ENCODE results near the gene PAK4.

DNA sequence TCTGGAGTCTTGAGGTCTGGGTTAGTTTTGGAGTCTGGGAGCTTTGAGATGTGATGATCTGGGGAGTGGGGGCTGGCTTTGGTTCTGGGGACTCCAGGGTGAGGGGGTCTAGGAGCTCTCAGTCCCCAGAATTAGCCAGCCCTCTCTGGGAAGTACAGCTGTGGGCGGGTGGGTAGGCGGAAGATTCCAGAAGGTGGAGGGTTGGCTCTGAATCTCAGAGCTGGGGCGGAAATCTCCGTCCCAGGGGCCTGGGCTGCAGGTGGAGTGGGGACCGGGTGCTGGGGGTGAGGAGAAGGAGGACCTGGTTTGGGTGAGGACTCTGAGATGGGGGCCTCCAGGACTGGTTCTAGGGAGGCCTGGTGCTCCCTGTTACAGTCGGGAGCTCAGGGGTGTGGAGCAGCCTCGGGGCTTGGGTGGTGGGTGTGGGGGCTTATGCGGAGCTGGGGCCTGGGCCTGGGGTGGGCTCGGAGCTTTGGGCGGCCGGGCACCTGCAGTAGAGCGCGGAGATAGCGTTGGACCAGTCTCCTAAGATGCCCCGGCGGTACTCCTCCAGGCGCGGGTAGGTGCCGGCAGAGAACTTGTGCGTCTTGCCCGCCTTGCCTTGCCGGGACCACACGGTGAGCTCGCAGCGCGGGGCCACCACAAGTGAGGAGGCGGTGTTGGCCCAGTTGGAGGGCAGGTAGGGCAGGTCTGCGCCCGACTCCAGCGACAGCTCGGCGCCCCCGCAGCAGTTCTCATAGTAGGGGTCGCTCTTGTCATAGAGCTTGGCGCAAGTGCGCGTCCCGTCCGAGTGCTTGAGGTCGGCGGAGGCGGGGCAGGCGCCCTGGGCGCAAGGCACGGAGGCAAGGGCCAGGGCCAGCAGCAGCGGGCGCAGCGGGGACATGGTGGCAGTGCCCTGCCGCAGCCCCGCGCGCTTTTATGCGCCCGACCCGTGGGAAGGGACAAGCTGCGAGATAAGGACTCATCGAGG lies 78.1 kb downstream of the PAK4 start, which contains the start of gene SYCN:
- no peak for TF ChIP-seq CTCF (IDR thresholded peaks at IDR 0.05 in 2 of 3, conservative IDR thresholded peaks at IDR 0.05 in 1 of 3; ENCODE audit: borderline replicate concordance in 1 of 3, insufficient read depth in 1 of 3, low read depth in 2 of 3, low read length in 2 of 3)
- no peak for TF ChIP-seq REST (IDR thresholded peaks at IDR 0.05; ENCODE audit: low read depth)
- no peak for TF ChIP-seq EZH2phosphoT487 (IDR thresholded peaks at IDR 0.05; ENCODE audit: borderline replicate concordance)
- TF ChIP-seq RAD21 (IDR thresholded peaks at IDR 0.05; ENCODE audit: low read depth): no peak
- TF ChIP-seq, protein P1, sequence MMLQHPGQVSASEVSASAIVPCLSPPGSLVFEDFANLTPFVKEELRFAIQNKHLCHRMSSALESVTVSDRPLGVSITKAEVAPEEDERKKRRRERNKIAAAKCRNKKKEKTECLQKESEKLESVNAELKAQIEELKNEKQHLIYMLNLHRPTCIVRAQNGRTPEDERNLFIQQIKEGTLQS (IDR thresholded peaks at IDR 0.05): no peak
- no peak for TF ChIP-seq ZNF274 (IDR thresholded peaks at IDR 0.05; ENCODE audit: low read depth, low read length)
- no peak for TF ChIP-seq POLR2AphosphoS5 (IDR thresholded peaks at IDR 0.05; ENCODE audit: low read depth, low read length)
- TF ChIP-seq EGR1 (IDR thresholded peaks at IDR 0.05; ENCODE audit: low read depth): no peak
- TF ChIP-seq SP1 (IDR thresholded peaks at IDR 0.05; ENCODE audit: low read depth): no peak
